Tibial artery (tissue), 4 donors: ENCODE measurements around the gene ZNF232.

Experiments used
- DNase-seq, 2 donors: peaks; one replicate each; pipeline ENCODE4 v3.0.0-alpha.2; 2019
- H3K27ac ChIP-seq, 2 donors: fragments of 200-600 bp; sonication (generic) in 1 of 2; 1 replicate in 1 of 2; 2 replicates in 1 of 2; pipeline ENCODE4 v1.5.1; 2018 to 2019; ENCODE audit warnings: mild to moderate bottlenecking in 1 of 2
- H3K27me3 ChIP-seq, 2 donors: fragments of 200-600 bp; sonication (generic) in 1 of 2; one replicate each; pipeline versions ENCODE4 v1.5.1 to v1.6.0; 2016 to 2019
- H3K36me3 ChIP-seq, 3 donors: fragments of 200-600 bp; sonication (generic) in 2 of 3; one replicate each; pipeline ENCODE4 v1.5.1; 2016 to 2019; ENCODE audit warnings: mild to moderate bottlenecking in 2 of 3
- H3K4me1 ChIP-seq, 4 donors: fragments of 200-600 bp; sonication (generic) in 2 of 4; 1 replicate in 3 of 4; 2 replicates in 1 of 4; pipeline ENCODE4 v1.5.1; 2016 to 2019
- H3K4me3 ChIP-seq, 2 donors: fragments of 200-600 bp; sonication (generic) in 1 of 2; 1 replicate in 1 of 2; 2 replicates in 1 of 2; pipeline ENCODE4 v1.5.1; 2018 to 2019; ENCODE audit warnings: mild to moderate bottlenecking in 2 of 2
- H3K9me3 ChIP-seq, 3 donors: fragments of 200-600 bp; sonication (generic) in 1 of 3; one replicate each; pipeline ENCODE4 v1.5.1; 2016 to 2019
- CTCF ChIP-seq, 2 experiments: fragments of 200-600 bp in 1 of 2; fragments of 450-650 bp in 1 of 2; IDR thresholded peaks; one replicate each; pipeline ENCODE4 v1.5.1; 2017 to 2019; ENCODE audit warnings: antibody characterized with exemption in 2 of 2, mild to moderate bottlenecking in 1 of 2, moderate library complexity in 1 of 2
- intact Hi-C: fragments of 100-400 bp; cut with DNase I; formaldehyde crosslinking; loops from one replicate; pipeline ENCODE4 v1.15.0; 2023; ENCODE audit warnings: low total_unique reads

Gene ZNF232

GRCh38 chr17:5110816-5111215 lies 862 bp downstream of the ZNF232 start:
- TF ChIP-seq CTCF (IDR thresholded peaks at IDR 0.05): no peak
- Histone ChIP-seq H3K9me3 (peaks cover 0 to 6% (median 0%) of the 10 kb centered on the region in 3 donors), H3K27ac (peak overlapping the region in 1 of 2 donors; percentile 76), H3K27me3 (peaks cover 0 to 15% of the 10 kb centered on the region in 2 donors), H3K4me1 (peaks cover 0 to 16% (median 11%) of the 10 kb centered on the region in 4 donors), H3K36me3 (peaks cover 36 to 38% (median 37%) of the 10 kb centered on the region in 3 donors), H3K4me3 (peak overlapping the region; percentile 77 to 84)
- DNase-seq: no peak
- intact Hi-C loops: no loop called here

- TF ChIP-seq CTCF (IDR thresholded peaks at IDR 0.05): no peak
- no peaks in the 10 kb centered on the region for H3K4me1 ChIP-seq
- no peak overlapping the region for H3K27ac ChIP-seq
- H3K4me3 ChIP-seq: no peak overlapping the region
- peaks cover 7 to 13% (median 11%) of the 10 kb centered on the region in 3 donors for H3K36me3 ChIP-seq
- peaks cover 2 to 52% (median 32%) of the 10 kb centered on the region in 3 donors for H3K9me3 ChIP-seq
- H3K27me3 ChIP-seq: peaks cover 0 to 10% of the 10 kb centered on the region in 2 donors
- intact Hi-C loops: no loop called here
- no peak for DNase-seq
Observed at GRCh38 chr17:5100832-5101231, 10.8 kb downstream of the ZNF232 start.

GRCh38 chr17:5099271-5099670 lies 12.4 kb downstream of the ZNF232 start:
- H3K27me3 ChIP-seq: peaks cover 0 to 10% of the 10 kb centered on the region in 2 donors
- H3K4me1 ChIP-seq: no peaks in the 10 kb centered on the region
- peaks cover 2 to 60% (median 44%) of the 10 kb centered on the region in 3 donors for H3K9me3 ChIP-seq
- no peak overlapping the region for H3K27ac ChIP-seq
- TF ChIP-seq CTCF (IDR thresholded peaks at IDR 0.05): no peak
- intact Hi-C loops: no loop called here
- no peak for DNase-seq
- peaks cover 0 to 12% (median 0%) of the 10 kb centered on the region in 3 donors for H3K36me3 ChIP-seq
- no peak overlapping the region for H3K4me3 ChIP-seq

GRCh38 chr17:5097101-5097834 lies 14.4 kb downstream of the ZNF232 start:
- Histone ChIP-seq H3K36me3 (peaks cover 9 to 22% (median 17%) of the 10 kb centered on the region in 3 donors), H3K9me3 (peaks cover 18 to 67% (median 64%) of the 10 kb centered on the region in 3 donors), H3K4me3 (peak overlapping the region; percentile 33 to 50), H3K4me1 (no peaks in the 10 kb centered on the region), H3K27me3 (peaks cover 0 to 10% of the 10 kb centered on the region in 2 donors), H3K27ac (no peak overlapping the region)
- intact Hi-C loops: no loop called here
- TF ChIP-seq CTCF (IDR thresholded peaks at IDR 0.05): no peak
- peak; percentile 48 to 71 for DNase-seq

GRCh38 chr17:5096731-5097100 lies 15.0 kb downstream of the ZNF232 start:
- no peak for DNase-seq
- Histone ChIP-seq H3K4me1 (no peaks in the 10 kb centered on the region), H3K36me3 (peaks cover 15 to 28% (median 23%) of the 10 kb centered on the region in 3 donors), H3K9me3 (peaks cover 24 to 72% (median 69%) of the 10 kb centered on the region in 3 donors), H3K27me3 (peaks cover 0 to 10% of the 10 kb centered on the region in 2 donors), H3K27ac (no peak overlapping the region), H3K4me3 (peak overlapping the region; percentile 33 to 50)
- TF ChIP-seq CTCF (IDR thresholded peaks at IDR 0.05): no peak
- intact Hi-C loops: no loop called here
